Stimulated activated CD4-positive, alpha-beta T cell treated with anti-CD3 and anti-CD28 coated beads, Interleukin-1b, Interleukin-23, amount 100 ng/mL, for 24 hours (primary cell): ENCODE data around the gene FOXJ1.
"Not testable (repeated sequence)": the region's sequence is repeated elsewhere in the genome, so short reads cannot be mapped to it uniquely, and the experiment has no call there.

Source experiments
- DNase-seq, 4 experiments: peaks; one replicate each; pipeline ENCODE4 v3.0.0-alpha.2; 2020; ENCODE audit warnings: low read depth in 4 of 4, low spot score in 1 of 4

The FOXJ1 gene

GRCh38 chr17:76141212-76142038 is at the start of gene FOXJ1:
FOXJ1 (minus strand) TSS chr17:76141245; CDS start chr17:76140395, 850 bp downstream.
- DNase-seq = peak; percentile 60 to 85 (median 76)

- no peak for DNase-seq
Observed at GRCh38 chr17:76189741-76190140, 48.7 kb upstream of the FOXJ1 start.

GRCh38 chr17:76189247-76189646 is 48.2 kb upstream of the FOXJ1 start:
- no peak for DNase-seq

- DNase-seq = no peak
Observed at GRCh38 chr17:76188213-76189016, 47.4 kb upstream of the FOXJ1 start.

GRCh38 chr17:76186774-76187173 is 45.7 kb upstream of the FOXJ1 start:
- DNase-seq = not testable (repeated sequence)

GRCh38 chr17:76184290-76184689 is 43.2 kb upstream of the FOXJ1 start:
- DNase-seq = no peak

- DNase-seq = peak; percentile 88 to 96 (median 93)
Observed at GRCh38 chr17:76182016-76182764, 41.1 kb upstream of the FOXJ1 start.

- no peak for DNase-seq
Observed at GRCh38 chr17:76179496-76180467, 38.7 kb upstream of the FOXJ1 start.

- DNase-seq = no peak
Observed at GRCh38 chr17:76178124-76178523, 37.1 kb upstream of the FOXJ1 start.

GRCh38 chr17:76176701-76177574 is 35.9 kb upstream of the FOXJ1 start:
- no peak for DNase-seq

GRCh38 chr17:76174037-76174436 is 33.0 kb upstream of the FOXJ1 start:
- DNase-seq = no peak

- DNase-seq = no peak
Observed at GRCh38 chr17:76173474-76173873, 32.4 kb upstream of the FOXJ1 start.

- no peak for DNase-seq
Observed at GRCh38 chr17:76171706-76172105, 30.7 kb upstream of the FOXJ1 start.

GRCh38 chr17:76170114-76170513 is 29.1 kb upstream of the FOXJ1 start:
- DNase-seq = no peak

GRCh38 chr17:76166906-76167305 is 25.9 kb upstream of the FOXJ1 start:
- DNase-seq = no peak

GRCh38 chr17:76166168-76166567 is 25.1 kb upstream of the FOXJ1 start:
- no peak for DNase-seq

- DNase-seq = no peak
Observed at GRCh38 chr17:76164331-76164730, 23.3 kb upstream of the FOXJ1 start.

- no peak for DNase-seq
Observed at GRCh38 chr17:76163919-76164318, 22.9 kb upstream of the FOXJ1 start.

- DNase-seq = no peak
Observed at GRCh38 chr17:76161619-76162266, 20.7 kb upstream of the FOXJ1 start.
